A549 (cell line): ENCODE measurements around the gene FOXE1.

ENCODE experiments used
- BHLHE40 ChIP-seq: IDR thresholded peaks from 2 replicates; pipeline ENCODE4 v1.6.1; 2012; ENCODE audit warnings: low read depth, low read length, inconsistent platforms
- HOXA7 ChIP-seq: fragments of 250-450 bp; sonication (Bioruptor Pico); IDR thresholded peaks from 2 replicates; pipeline ENCODE4 v1.5.0; 2020; ENCODE audit warnings: mild to moderate bottlenecking, moderate library complexity
- JUN ChIP-seq, 2 experiments: fragments of >200 bp; sonication (Bioruptor Twin); formaldehyde crosslinking; IDR thresholded peaks; 2 replicates in 1 of 2; 3 replicates in 1 of 2; pipeline ENCODE4 v1.6.1; 2016 to 2017
- PHF8 ChIP-seq: fragments of 200-600 bp; sonication (generic); IDR thresholded peaks from 2 replicates; pipeline ENCODE4 v1.6.1; 2016; ENCODE audit warnings: low read depth, mild to moderate bottlenecking, antibody characterized with exemption, moderate library complexity, borderline replicate concordance
- RCOR1 ChIP-seq: fragments of 150-350 bp; IDR thresholded peaks from 2 replicates; pipeline ENCODE4 v1.6.1; 2014; ENCODE audit warnings: antibody characterized with exemption, low read length, low read depth
- ZNF302 ChIP-seq: fragments of 250-450 bp; sonication (Bioruptor Pico); IDR thresholded peaks from 2 replicates; pipeline ENCODE4 v1.9.0; 2021; ENCODE audit warnings: inconsistent platforms, mild to moderate bottlenecking, moderate library complexity
- TF ChIP-seq, protein P1 (sequence below): fragments of >200 bp; sonication (Bioruptor Twin); formaldehyde crosslinking; IDR thresholded peaks from 3 replicates; pipeline ENCODE4 v1.5.1; 2016
- TF ChIP-seq, protein P2 (sequence below): IDR thresholded peaks from 2 replicates; pipeline ENCODE4 v1.6.1; 2012

- TF ChIP-seq ZNF302 (CRISPR knock-in tag) (no peak), BHLHE40 (no peak), JUN (IDR thresholded peaks at IDR 0.05) (no peak), PHF8 (no peak), HOXA7 (CRISPR knock-in tag) (no peak), RCOR1 (no peak)
- TF ChIP-seq, protein P1, sequence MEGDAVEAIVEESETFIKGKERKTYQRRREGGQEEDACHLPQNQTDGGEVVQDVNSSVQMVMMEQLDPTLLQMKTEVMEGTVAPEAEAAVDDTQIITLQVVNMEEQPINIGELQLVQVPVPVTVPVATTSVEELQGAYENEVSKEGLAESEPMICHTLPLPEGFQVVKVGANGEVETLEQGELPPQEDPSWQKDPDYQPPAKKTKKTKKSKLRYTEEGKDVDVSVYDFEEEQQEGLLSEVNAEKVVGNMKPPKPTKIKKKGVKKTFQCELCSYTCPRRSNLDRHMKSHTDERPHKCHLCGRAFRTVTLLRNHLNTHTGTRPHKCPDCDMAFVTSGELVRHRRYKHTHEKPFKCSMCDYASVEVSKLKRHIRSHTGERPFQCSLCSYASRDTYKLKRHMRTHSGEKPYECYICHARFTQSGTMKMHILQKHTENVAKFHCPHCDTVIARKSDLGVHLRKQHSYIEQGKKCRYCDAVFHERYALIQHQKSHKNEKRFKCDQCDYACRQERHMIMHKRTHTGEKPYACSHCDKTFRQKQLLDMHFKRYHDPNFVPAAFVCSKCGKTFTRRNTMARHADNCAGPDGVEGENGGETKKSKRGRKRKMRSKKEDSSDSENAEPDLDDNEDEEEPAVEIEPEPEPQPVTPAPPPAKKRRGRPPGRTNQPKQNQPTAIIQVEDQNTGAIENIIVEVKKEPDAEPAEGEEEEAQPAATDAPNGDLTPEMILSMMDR: no peak
- TF ChIP-seq, protein P2, sequence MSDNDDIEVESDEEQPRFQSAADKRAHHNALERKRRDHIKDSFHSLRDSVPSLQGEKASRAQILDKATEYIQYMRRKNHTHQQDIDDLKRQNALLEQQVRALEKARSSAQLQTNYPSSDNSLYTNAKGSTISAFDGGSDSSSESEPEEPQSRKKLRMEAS: no peak
Observed at GRCh38 chr9:97895211-97895610, 42.2 kb downstream of the FOXE1 start.
